Measurements from ENCODE around the gene IQCE.

GRCh38 chr7:2575733-2576340 lies 17.1 kb downstream of the IQCE start:
- TF ChIP-seq CTCF (IDR thresholded peaks at IDR 0.05) (no peak), POLR2AphosphoS5 (IDR thresholded peaks at IDR 0.05; ENCODE audit: insufficient read depth in 1 of 2, low read depth in 1 of 2) (no peak), POLR2A (IDR thresholded peaks at IDR 0.05) (no peak)
